Activated CD8-positive, alpha-beta memory T cell treated with anti-CD3 and anti-CD28 coated beads for 24 hours (primary cell): ENCODE results near the gene ASPG.

Experiments
- DNase-seq: peaks from one replicate; pipeline ENCODE4 v3.0.0-alpha.2; 2020

The ASPG gene

GRCh38 chr14:104106471-104106991, 21.0 kb downstream of the ASPG start:
- DNase-seq: no peak

GRCh38 chr14:104107101-104107581, 21.6 kb downstream of the ASPG start:
- DNase-seq: no peak

GRCh38 chr14:104107611-104108569, 22.4 kb downstream of the ASPG start:
- DNase-seq: no peak

- no peak for DNase-seq
Observed at GRCh38 chr14:104108570-104109541, 23.4 kb downstream of the ASPG start.

- no peak for DNase-seq
Observed at GRCh38 chr14:104109731-104110361, 24.3 kb downstream of the ASPG start.

GRCh38 chr14:104110491-104111209, 25.1 kb downstream of the ASPG start:
- no peak for DNase-seq

- DNase-seq: no peak
Observed at GRCh38 chr14:104111301-104112112, 26.0 kb downstream of the ASPG start.

- no peak for DNase-seq
Observed at GRCh38 chr14:104112113-104112505, 26.6 kb downstream of the ASPG start.

- no peak for DNase-seq
Observed at GRCh38 chr14:104112609-104113571, 27.4 kb downstream of the ASPG start.

GRCh38 chr14:104113631-104114420, 28.3 kb downstream of the ASPG start:
- DNase-seq: no peak

- no peak for DNase-seq
Observed at GRCh38 chr14:104114421-104115130, 29.1 kb downstream of the ASPG start.

GRCh38 chr14:104115131-104115600, 29.7 kb downstream of the ASPG start:
- no peak for DNase-seq

- DNase-seq: no peak
Observed at GRCh38 chr14:104115691-104116287, 30.3 kb downstream of the ASPG start.

- DNase-seq: no peak
Observed at GRCh38 chr14:104116288-104116755, 30.8 kb downstream of the ASPG start.

- no peak for DNase-seq
Observed at GRCh38 chr14:104116756-104117340, 31.3 kb downstream of the ASPG start.

GRCh38 chr14:104117341-104118005, 32.0 kb downstream of the ASPG start:
- DNase-seq: no peak
